K562 (cell line): ENCODE results near the gene ZMYND19. TPM values are rescaled to one million over a fixed set of nuclear protein-coding genes. Genes with fewer than 3 reads are reported as not detected.

ENCODE experiments used
- FOS ChIP-seq: IDR thresholded peaks from 3 replicates; pipeline ENCODE4 v1.6.1; 2011; ENCODE audit not compliant: insufficient read length; ENCODE audit errors: extremely low read depth
- GABPB1 ChIP-seq: sonication (generic); formaldehyde crosslinking; IDR thresholded peaks from 2 replicates; pipeline ENCODE4 v1.8.0; 2022; ENCODE audit warnings: mild to moderate bottlenecking, missing genetic modification reagents
- HDAC2 ChIP-seq: fragments of 450-650 bp; IDR thresholded peaks from 2 replicates; pipeline ENCODE4 v1.6.1; 2016; ENCODE audit warnings: mild to moderate bottlenecking
- HES1 ChIP-seq: fragments of 450-650 bp; IDR thresholded peaks from 2 replicates; pipeline ENCODE4 v1.6.1; 2016; ENCODE audit warnings: low read depth, mild to moderate bottlenecking, moderate library complexity
- IRF1 ChIP-seq: sonication (generic); formaldehyde crosslinking; IDR thresholded peaks from 2 replicates; pipeline ENCODE4 v1.8.0; 2022; ENCODE audit warnings: missing genetic modification reagents, mild to moderate bottlenecking, borderline replicate concordance
- MIER1 ChIP-seq: fragments of 450-650 bp; IDR thresholded peaks from 2 replicates; pipeline ENCODE4 v1.6.1; 2016; ENCODE audit warnings: antibody characterized with exemption, mild to moderate bottlenecking, low read depth
- MLLT1 ChIP-seq, 2 experiments: fragments of 450-650 bp; IDR thresholded peaks; 2 replicates each; pipeline ENCODE4 v1.6.1; 2016
- NR1H2 ChIP-seq: sonication (generic); formaldehyde crosslinking; IDR thresholded peaks from 2 replicates; pipeline ENCODE4 v1.4.0; 2020; ENCODE audit warnings: mild to moderate bottlenecking, missing genetic modification reagents
- PCBP2 ChIP-seq: fragments of 200-400 bp; formaldehyde crosslinking; IDR thresholded peaks from 2 replicates; pipeline ENCODE4 v1.6.1; 2018; ENCODE audit warnings: low read length, low read depth, mild to moderate bottlenecking, moderate library complexity; ENCODE audit not compliant: poor library complexity, severe bottlenecking
- PPARD ChIP-seq: fragments of 250-450 bp; sonication (Bioruptor Pico); IDR thresholded peaks from 2 replicates; pipeline ENCODE4 v1.8.0; 2022; ENCODE audit warnings: inconsistent platforms, mild to moderate bottlenecking, moderate library complexity
- SMARCE1 ChIP-seq: fragments of 450-650 bp; IDR thresholded peaks from 2 replicates; pipeline ENCODE4 v1.7.1; 2016; ENCODE audit warnings: mild to moderate bottlenecking
- ZNF12 ChIP-seq: sonication (generic); formaldehyde crosslinking; IDR thresholded peaks from 2 replicates; pipeline ENCODE4 v1.4.0; 2020; ENCODE audit warnings: mild to moderate bottlenecking, missing genetic modification reagents
- ZNF407 ChIP-seq: fragments of 450-650 bp; IDR thresholded peaks from 2 replicates; pipeline ENCODE4 v1.6.1; 2016; ENCODE audit warnings: low read depth
- polyA plus RNA-seq, 8 experiments: library from polyadenylated mRNA; depleted of rRNA in 4 of 8; stranded (reverse) in 5 of 8; unstranded in 3 of 8; fragments of >200 nt; fragmentation: Nextera tagmentation in 2 of 8; fragmentation: Illumina TruSeq in 1 of 8; extraction: Ambion mirVana in 2 of 8; extraction: Trizol in 1 of 8; gene quantifications; 2 replicates each; pipeline versions ENCODE4 v1.2.1 to v1.2.3, GENCODE V29; 2011 to 2014; ENCODE audit warnings: inconsistent platforms in 1 of 8, missing spikeins in 1 of 8
- total RNA-seq, 7 experiments: library from RNA; depleted of rRNA in 6 of 7; stranded (reverse); fragments of >200 nt in 6 of 7; fragmentation: Illumina TruSeq in 2 of 7; extraction: Trizol in 2 of 7; gene quantifications; 2 replicates each; pipeline versions ENCODE4 v1.2.1 to v1.2.3, GENCODE V29; 2011 to 2021; ENCODE audit warnings: low replicate concordance in 1 of 7

Gene ZMYND19
- total and polyA plus RNA-seq, 9 of the 15 experiments (the other 6 are each of a cell fraction or from before 2014, with no cell fraction given): 1.0 to 86.7 (median 44.0) TPM

GRCh38 chr9:137618105-137619067, 28.1 kb upstream of the ZMYND19 start, which contains the start of gene EHMT1 (continued):
- no peak for TF ChIP-seq ZNF407
- no peak for TF ChIP-seq NR1H2
- TF ChIP-seq FOS: no peak
- peak; percentile 91 for TF ChIP-seq GABPB1 (CRISPR knock-in tag)
- TF ChIP-seq PPARD (CRISPR knock-in tag): no peak
- TF ChIP-seq MLLT1 (IDR thresholded peaks at IDR 0.05): no peak
- TF ChIP-seq PCBP2: no peak
- TF ChIP-seq ZNF12 (CRISPR knock-in tag): 0 out of 2 replicates have a peak, but pooled peaks have one; percentile 39
- TF ChIP-seq SMARCE1: no peak; the same call in 1 of the 2 replicates
- TF ChIP-seq HES1: peak; percentile 16; the same call in 1 of the 2 replicates
- peak; percentile 68; the same call in 1 of the 2 replicates for TF ChIP-seq HDAC2
- TF ChIP-seq IRF1 (CRISPR knock-in tag): no peak
- no peak for TF ChIP-seq MIER1
